WERI-Rb-1 (cell line): Measurements from ENCODE around the gene KCNG1.

Experiments used
- DNase-seq: peaks from one replicate; pipeline ENCODE4 v3.0.0-alpha.2; 2020
- H3K27ac ChIP-seq: fragments of 250-450 bp; sonication (Bioruptor Pico); 2 replicates; pipeline ENCODE4 v1.5.1; 2020; ENCODE audit warnings: mild to moderate bottlenecking, moderate library complexity
- H3K27me3 ChIP-seq: fragments of 250-450 bp; sonication (Bioruptor Pico); 2 replicates; pipeline ENCODE4 v1.5.1; 2021; ENCODE audit warnings: mild to moderate bottlenecking, low read depth, moderate library complexity; ENCODE audit not compliant: insufficient read depth, severe bottlenecking
- H3K36me3 ChIP-seq: fragments of 250-450 bp; sonication (Bioruptor Pico); 2 replicates; pipeline ENCODE4 v1.5.1; 2020; ENCODE audit warnings: mild to moderate bottlenecking, moderate library complexity
- H3K4me3 ChIP-seq: 2 replicates; pipeline ENCODE4 v1.5.1; 2011; ENCODE audit warnings: low read depth, mild to moderate bottlenecking, control low read depth, low read length
- H3K9me3 ChIP-seq: fragments of 250-450 bp; sonication (Bioruptor Pico); 2 replicates; pipeline ENCODE4 v1.5.1; 2021; ENCODE audit warnings: mild to moderate bottlenecking, moderate library complexity; ENCODE audit not compliant: severe bottlenecking
- CTCF ChIP-seq: IDR thresholded peaks from 2 replicates; pipeline ENCODE4 v1.5.1; 2011; ENCODE audit warnings: low read depth, mild to moderate bottlenecking, control low read depth, inconsistent platforms, low read length

The KCNG1 gene

DNA sequence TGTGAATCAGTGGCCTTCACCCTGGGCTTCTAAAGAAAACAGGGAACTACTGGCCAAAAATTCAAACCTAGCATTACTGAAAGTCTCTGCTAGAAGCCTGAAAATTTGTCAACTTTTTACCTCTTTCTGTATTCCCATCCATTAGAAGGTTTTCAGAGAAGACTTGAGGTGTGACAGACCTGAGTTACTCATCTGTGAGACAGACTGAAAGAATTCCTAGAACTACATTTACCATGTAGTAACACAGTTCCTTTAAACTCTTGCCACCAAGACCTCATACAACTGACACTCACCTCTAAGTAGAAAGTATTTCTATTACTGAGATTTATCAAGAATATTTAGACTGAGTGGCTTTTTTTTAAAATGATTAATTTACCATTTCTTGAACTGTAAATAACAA is 69.1 kb downstream of the KCNG1 start:
- no peak for DNase-seq
- Histone ChIP-seq H3K4me3 (no peak overlapping the region), H3K36me3 (peaks cover 64% of the 10 kb centered on the region), H3K27me3 (no peaks in the 10 kb centered on the region), H3K9me3 (no peaks in the 10 kb centered on the region), H3K27ac (no peak overlapping the region)
- TF ChIP-seq CTCF, result no peak
